Measurements from ENCODE around the gene SLC44A4. TPM values are rescaled to one million over a fixed set of nuclear protein-coding genes. Genes with fewer than 3 reads are reported as not detected.
A peak's percentile ranks its signal among the peaks of the same experiment; 100 is the strongest.

Gene SLC44A4
- polyA plus RNA-seq = 157 TPM
- long read RNA-seq, donor 1, transcript SLC44A4-202 (21 exons, 2,589 nt) = major isoform, 8 of 10 reads
- long read RNA-seq, donor 1, partial matches to known transcripts = 0 of 10 reads
- long read RNA-seq, donor 1, other reads (novel, unspliced or antisense) = 0 of 10 reads
- long read RNA-seq, donor 2, transcript SLC44A4-202 (21 exons, 2,589 nt) = major isoform, 19 of 63 reads
- long read RNA-seq, donor 2, partial matches to known transcripts = 37 of 63 reads
- long read RNA-seq, donor 2, other reads (novel, unspliced or antisense) = 0 of 63 reads
- long read RNA-seq, donor 3, transcript SLC44A4-202 (21 exons, 2,589 nt) = major isoform, 16 of 79 reads
- long read RNA-seq, donor 3, partial matches to known transcripts = 57 of 79 reads
- long read RNA-seq, donor 3, other reads (novel, unspliced or antisense) = 0 of 79 reads
- long read RNA-seq, donor 4, partial matches to known transcripts = 0 of 4 reads
- long read RNA-seq, donor 4, other reads (novel, unspliced or antisense) = 0 of 4 reads
- long read RNA-seq, donor 5, transcript SLC44A4-202 (21 exons, 2,589 nt) = major isoform, 8 of 46 reads
- long read RNA-seq, donor 5, partial matches to known transcripts = 36 of 46 reads
- long read RNA-seq, donor 5, other reads (novel, unspliced or antisense) = 0 of 46 reads
- long read RNA-seq, donor 6, transcript SLC44A4-202 (21 exons, 2,589 nt) = major isoform, 15 of 36 reads
- long read RNA-seq, donor 6, partial matches to known transcripts = 19 of 36 reads
- long read RNA-seq, donor 6, other reads (novel, unspliced or antisense) = 0 of 36 reads
- long read RNA-seq, donor 7, partial matches to known transcripts = 5 of 8 reads
- long read RNA-seq, donor 7, other reads (novel, unspliced or antisense) = 0 of 8 reads
- long read RNA-seq, donor 8, transcript SLC44A4-202 (21 exons, 2,589 nt) = major isoform, 9 of 57 reads
- long read RNA-seq, donor 8, partial matches to known transcripts = 43 of 57 reads
- long read RNA-seq, donor 8, other reads (novel, unspliced or antisense) = 0 of 57 reads
- long read RNA-seq, donor 9, transcript SLC44A4-202 (21 exons, 2,589 nt) = major isoform, 14 of 33 reads
- long read RNA-seq, donor 9, partial matches to known transcripts = 16 of 33 reads
- long read RNA-seq, donor 9, other reads (novel, unspliced or antisense) = 0 of 33 reads
- long read RNA-seq, donor 10, transcript SLC44A4-202 (21 exons, 2,589 nt) = major isoform, 23 of 41 reads
- long read RNA-seq, donor 10, partial matches to known transcripts = 16 of 41 reads
- long read RNA-seq, donor 10, other reads (novel, unspliced or antisense) = 0 of 41 reads
- long read RNA-seq, donor 11, transcript SLC44A4-202 (21 exons, 2,589 nt) = major isoform, 12 of 22 reads
- long read RNA-seq, donor 11, partial matches to known transcripts = 8 of 22 reads
- long read RNA-seq, donor 11, other reads (novel, unspliced or antisense) = 0 of 22 reads

- H3K4me1 ChIP-seq (ENCODE audit: control insufficient read depth, insufficient read depth, low read length) = peaks cover 22% of the 10 kb centered on the region
- peak within 1 kb of the TSS; percentile 99 for H3K27ac ChIP-seq (ENCODE audit: low read length)
- H3K27me3 ChIP-seq (ENCODE audit: control insufficient read depth, insufficient read depth, low read length) = no peaks in the 10 kb centered on the region
- peaks cover 51% of the 10 kb centered on the region for H3K36me3 ChIP-seq (ENCODE audit: control insufficient read depth, insufficient read depth, low read length)
- no CpG with 5 or more reads among the region's 18 CpGs for WGBS (ENCODE audit: insufficient coverage, low lambda C conversion rate)
- peak within 1 kb of the TSS; percentile 79 for H3K4me3 ChIP-seq (ENCODE audit: low read length)
- H3K9me3 ChIP-seq (ENCODE audit: control insufficient read depth, low read depth, low read length) = no peaks in the 10 kb centered on the region
- DNase-seq = peak; percentile 73 to 86
Measured at GRCh38 chr6:31878726-31879125, at the start of gene SLC44A4. TSS of gene SLC44A4 (minus strand) at chr6:31878997. CDS start at chr6:31878980, 17 bp downstream.

- WGBS (ENCODE audit: insufficient coverage, low lambda C conversion rate) = no CpG with 5 or more reads among the region's 9 CpGs
- no peak for DNase-seq
- peaks cover 9% of the 10 kb centered on the region for H3K4me1 ChIP-seq (ENCODE audit: control insufficient read depth, insufficient read depth, low read length)
- no peak overlapping the region for H3K27ac ChIP-seq (ENCODE audit: low read length)
- H3K27me3 ChIP-seq (ENCODE audit: control insufficient read depth, insufficient read depth, low read length) = no peaks in the 10 kb centered on the region
- H3K36me3 ChIP-seq (ENCODE audit: control insufficient read depth, insufficient read depth, low read length) = no peaks in the 10 kb centered on the region
- no peaks in the 10 kb centered on the region for H3K9me3 ChIP-seq (ENCODE audit: control insufficient read depth, low read depth, low read length)
- no peak overlapping the region for H3K4me3 ChIP-seq (ENCODE audit: low read length)
Measured at GRCh38 chr6:31928672-31928939, 49.8 kb upstream of the SLC44A4 start.

GRCh38 chr6:31927863-31928671 lies 49.3 kb upstream of the SLC44A4 start:
- WGBS (ENCODE audit: insufficient coverage, low lambda C conversion rate) = no CpG with 5 or more reads among the region's 11 CpGs
- Histone ChIP-seq H3K4me3 (ENCODE audit: low read length) (peak overlapping the region; percentile 30), H3K36me3 (ENCODE audit: control insufficient read depth, insufficient read depth, low read length) (no peaks in the 10 kb centered on the region), H3K27ac (ENCODE audit: low read length) (peak overlapping the region; percentile 37), H3K27me3 (ENCODE audit: control insufficient read depth, insufficient read depth, low read length) (no peaks in the 10 kb centered on the region), H3K4me1 (ENCODE audit: control insufficient read depth, insufficient read depth, low read length) (peaks cover 9% of the 10 kb centered on the region), H3K9me3 (ENCODE audit: control insufficient read depth, low read depth, low read length) (no peaks in the 10 kb centered on the region)
- no peak for DNase-seq

- no CpG with 5 or more reads among the region's 11 CpGs for WGBS (ENCODE audit: insufficient coverage, low lambda C conversion rate)
- DNase-seq = peak in 1 of 2 donors; percentile 47
- H3K27me3 ChIP-seq (ENCODE audit: control insufficient read depth, insufficient read depth, low read length) = no peaks in the 10 kb centered on the region
- peak within 1 kb of the TSS; percentile 37 for H3K27ac ChIP-seq (ENCODE audit: low read length)
- no peaks in the 10 kb centered on the region for H3K36me3 ChIP-seq (ENCODE audit: control insufficient read depth, insufficient read depth, low read length)
- H3K4me1 ChIP-seq (ENCODE audit: control insufficient read depth, insufficient read depth, low read length) = peaks cover 9% of the 10 kb centered on the region
- H3K4me3 ChIP-seq (ENCODE audit: low read length) = peak within 1 kb of the TSS; percentile 30
- H3K9me3 ChIP-seq (ENCODE audit: control insufficient read depth, low read depth, low read length) = no peaks in the 10 kb centered on the region
Measured at GRCh38 chr6:31927242-31927862, 48.6 kb upstream of the SLC44A4 start, which contains the start of gene C2. TSS of gene C2 (plus strand) at chr6:31927717. CDS start at chr6:31927753, 36 bp downstream.

GRCh38 chr6:31922942-31923341 lies 44.1 kb upstream of the SLC44A4 start:
- no peak for DNase-seq
- Histone ChIP-seq H3K9me3 (ENCODE audit: control insufficient read depth, low read depth, low read length) (no peaks in the 10 kb centered on the region), H3K27ac (ENCODE audit: low read length) (no peak overlapping the region), H3K4me3 (ENCODE audit: low read length) (no peak overlapping the region), H3K4me1 (ENCODE audit: control insufficient read depth, insufficient read depth, low read length) (peaks cover 9% of the 10 kb centered on the region), H3K36me3 (ENCODE audit: control insufficient read depth, insufficient read depth, low read length) (no peaks in the 10 kb centered on the region), H3K27me3 (ENCODE audit: control insufficient read depth, insufficient read depth, low read length) (no peaks in the 10 kb centered on the region)
- no CpG with 5 or more reads among the region's 5 CpGs for WGBS (ENCODE audit: insufficient coverage, low lambda C conversion rate)

- no peaks in the 10 kb centered on the region for H3K4me1 ChIP-seq (ENCODE audit: control insufficient read depth, insufficient read depth, low read length)
- no CpG with 5 or more reads among the region's 2 CpGs for WGBS (ENCODE audit: insufficient coverage, low lambda C conversion rate)
- H3K9me3 ChIP-seq (ENCODE audit: control insufficient read depth, low read depth, low read length) = no peaks in the 10 kb centered on the region
- H3K27me3 ChIP-seq (ENCODE audit: control insufficient read depth, insufficient read depth, low read length) = no peaks in the 10 kb centered on the region
- H3K36me3 ChIP-seq (ENCODE audit: control insufficient read depth, insufficient read depth, low read length) = no peaks in the 10 kb centered on the region
- peak in 1 of 2 donors; percentile 27 for DNase-seq
- no peak overlapping the region for H3K4me3 ChIP-seq (ENCODE audit: low read length)
- no peak overlapping the region for H3K27ac ChIP-seq (ENCODE audit: low read length)
Measured at GRCh38 chr6:31920811-31921210, 42.0 kb upstream of the SLC44A4 start.

- DNase-seq = no peak
Measured at GRCh38 chr6:31919624-31920303, 41.0 kb upstream of the SLC44A4 start.

GRCh38 chr6:31918069-31918720 lies 39.4 kb upstream of the SLC44A4 start:
- H3K27me3 ChIP-seq (ENCODE audit: control insufficient read depth, insufficient read depth, low read length) = no peaks in the 10 kb centered on the region
- DNase-seq = no peak
- WGBS (ENCODE audit: insufficient coverage, low lambda C conversion rate) = no CpG with 5 or more reads among the region's 8 CpGs
- no peaks in the 10 kb centered on the region for H3K36me3 ChIP-seq (ENCODE audit: control insufficient read depth, insufficient read depth, low read length)
- no peaks in the 10 kb centered on the region for H3K4me1 ChIP-seq (ENCODE audit: control insufficient read depth, insufficient read depth, low read length)
- no peaks in the 10 kb centered on the region for H3K9me3 ChIP-seq (ENCODE audit: control insufficient read depth, low read depth, low read length)
- H3K4me3 ChIP-seq (ENCODE audit: low read length) = no peak overlapping the region
- no peak overlapping the region for H3K27ac ChIP-seq (ENCODE audit: low read length)

More at GRCh38 chr6:31919624-31920303, 41.0 kb upstream of the SLC44A4 start:
- no peaks in the 10 kb centered on the region for H3K4me1 ChIP-seq (ENCODE audit: control insufficient read depth, insufficient read depth, low read length)
- H3K9me3 ChIP-seq (ENCODE audit: control insufficient read depth, low read depth, low read length) = no peaks in the 10 kb centered on the region
- H3K4me3 ChIP-seq (ENCODE audit: low read length) = no peak overlapping the region
- WGBS (ENCODE audit: insufficient coverage, low lambda C conversion rate) = no CpG with 5 or more reads among the region's 6 CpGs
- no peaks in the 10 kb centered on the region for H3K27me3 ChIP-seq (ENCODE audit: control insufficient read depth, insufficient read depth, low read length)
- H3K36me3 ChIP-seq (ENCODE audit: control insufficient read depth, insufficient read depth, low read length) = no peaks in the 10 kb centered on the region
- no peak overlapping the region for H3K27ac ChIP-seq (ENCODE audit: low read length)

Data from large intestine (tissue), 12 donors.